ENCODE results near the gene MAST2. TPM values are rescaled to one million over a fixed set of nuclear protein-coding genes. Genes with fewer than 3 reads are reported as not detected.
A peak's percentile ranks its signal among the peaks of the same experiment; 100 is the strongest.

Gene MAST2
- total and polyA plus RNA-seq, 2 of the 13 experiments (the other 11 are each of a cell fraction or from before 2014, with no cell fraction given), result 15.3 to 23.0 TPM

- TF ChIP-seq ZNF639 (CRISPR knock-in tag; conservative IDR thresholded peaks at IDR 0.05) (no peak), ATF3 (CRISPR knock-in tag; IDR thresholded peaks at IDR 0.05) (no peak), RARA (CRISPR knock-in tag; IDR thresholded peaks at IDR 0.05) (no peak), ZNF260 (CRISPR knock-in tag; IDR thresholded peaks at IDR 0.05; ENCODE audit: borderline replicate concordance, low read depth) (no peak)
Observed at GRCh38 chr1:46068525-46068924, 265.1 kb downstream of the MAST2 start (continued).

GRCh38 chr1:46070164-46070814 lies 266.9 kb downstream of the MAST2 start:
- FAIRE-seq (no peak), ATAC-seq (no peak), DNase-seq (ENCODE audit: low spot score) (peak; percentile 3)
- Histone ChIP-seq H4K20me1 (ENCODE audit: insufficient read depth, low read length) (no peaks in the 10 kb centered on the region), H3K79me2 (ENCODE audit: insufficient read depth, low read length) (no peaks in the 10 kb centered on the region), H3K4me1 (ENCODE audit: insufficient read depth, low read length) (no peaks in the 10 kb centered on the region), H3K9me3 (ENCODE audit: low read length) (no peaks in the 10 kb centered on the region), H3K9ac (ENCODE audit: insufficient read depth, low read depth, low read length) (no peak overlapping the region), H2AFZ (ENCODE audit: low read length) (no peak overlapping the region), H3K4me3 (replicated peaks in 1 of 3; ENCODE audit: insufficient read depth in 1 of 3, low read depth in 2 of 3, low read length in 3 of 3) (no peak overlapping the region), H3K27me3 (ENCODE audit: control insufficient read depth in 1 of 2, insufficient read depth in 2 of 2, low read length in 2 of 2) (no peaks in the 10 kb centered on the region), H3K4me2 (ENCODE audit: low read depth, low read length) (no peak overlapping the region), H3K36me3 (replicated peaks in 1 of 2; ENCODE audit: control insufficient read depth in 1 of 2, insufficient read depth in 2 of 2, low read length in 2 of 2) (no peaks in the 10 kb centered on the region), H3K27ac (ENCODE audit: extremely low read length, insufficient read depth, low read length) (no peak overlapping the region)
- in situ Hi-C loops (cut with HindIII; ENCODE audit: extremely low pct_ligation_motif_present, low pct_unique_long_range_greater_than_20kb) (no loop called here), intact Hi-C loops (cut with micrococcal nuclease; ENCODE audit: unreplicated experiment) (no loop called here)
- ChIA-PET POLR2A (no interaction called here), CTCF (ENCODE audit: low intra/inter-chr PET ratio, low total read pairs) (no interaction called here)
- WGBS (ENCODE audit: low lambda C conversion rate), result 87% methylated on average over 6 of the region's 6 CpGs
- BruUV-seq (replicated peaks), result no TSS peak
- no peak for TF ChIP-seq CHD4 (IDR thresholded peaks at IDR 0.05; ENCODE audit: borderline replicate concordance, low read length)
- no peak for TF ChIP-seq SP5 (CRISPR knock-in tag; IDR thresholded peaks at IDR 0.05; ENCODE audit: borderline replicate concordance, low read depth)
- TF ChIP-seq EZH2 (conservative IDR thresholded peaks at IDR 0.05; ENCODE audit: low read depth, low read length), result no peak
- TF ChIP-seq ZBTB1 (CRISPR knock-in tag; IDR thresholded peaks at IDR 0.05; ENCODE audit: borderline replicate concordance), result no peak
- TF ChIP-seq IKZF4 (CRISPR knock-in tag; IDR thresholded peaks at IDR 0.05; ENCODE audit: borderline replicate concordance, low read depth, not compliant biosample characterization), result no peak
- no peak for TF ChIP-seq SOX13 (IDR thresholded peaks at IDR 0.05)
- no peak for TF ChIP-seq SOX13 (CRISPR knock-in tag; conservative IDR thresholded peaks at IDR 0.05 in 1 of 2, IDR thresholded peaks at IDR 0.05 in 1 of 2)
- no peak for TF ChIP-seq ZNF407 (CRISPR knock-in tag; IDR thresholded peaks at IDR 0.05; ENCODE audit: not compliant biosample characterization)
- no peak for TF ChIP-seq ZNF44 (CRISPR knock-in tag; IDR thresholded peaks at IDR 0.05)
- no peak for TF ChIP-seq MIER2 (CRISPR knock-in tag; IDR thresholded peaks at IDR 0.05)

All from HepG2 (cell line).